K562 (cell line): ENCODE data around the gene PDE8A. TPM values are rescaled to one million over a fixed set of nuclear protein-coding genes. Genes with fewer than 3 reads are reported as not detected.

Experiments
- ATF1 ChIP-seq, 2 experiments: fragments of 450-650 bp in 1 of 2; IDR thresholded peaks; 2 replicates each; pipeline ENCODE4 v1.6.1; 2016; ENCODE audit warnings: missing compliant biosample characterization in 1 of 2, missing genetic modification characterization in 1 of 2
- CBFA2T3 ChIP-seq: fragments of 450-650 bp; IDR thresholded peaks from 2 replicates; pipeline ENCODE4 v1.6.1; 2017
- CSDE1 ChIP-seq, 2 experiments: fragments of 450-650 bp; IDR thresholded peaks; 2 replicates each; pipeline ENCODE4 v1.6.1; 2016; ENCODE audit warnings: mild to moderate bottlenecking in 1 of 2
- FOXJ2 ChIP-seq: fragments of 200-800 bp; sonication (Bioruptor generic); IDR thresholded peaks from 2 replicates; pipeline ENCODE4 v1.6.1; 2016; ENCODE audit warnings: missing genetic modification characterization, missing compliant biosample characterization
- KDM1A ChIP-seq, 2 experiments: fragments of 450-650 bp; IDR thresholded peaks; 2 replicates each; pipeline ENCODE4 v1.6.1; 2016; ENCODE audit warnings: mild to moderate bottlenecking in 2 of 2
- KHSRP ChIP-seq: fragments of 450-650 bp; IDR thresholded peaks from 2 replicates; pipeline ENCODE4 v1.6.1; 2017
- NCOA6 ChIP-seq: fragments of 450-650 bp; IDR thresholded peaks from 2 replicates; pipeline ENCODE4 v1.6.1; 2017; ENCODE audit warnings: mild to moderate bottlenecking
- NR2F6 ChIP-seq: fragments of 450-650 bp; formaldehyde crosslinking; IDR thresholded peaks from 2 replicates; pipeline ENCODE4 v1.4.0; 2020; ENCODE audit warnings: mild to moderate bottlenecking
- PML ChIP-seq: IDR thresholded peaks from 2 replicates; pipeline ENCODE4 v1.6.1; 2012; ENCODE audit warnings: low read length, inconsistent platforms
- SNIP1 ChIP-seq: fragments of 450-650 bp; IDR thresholded peaks from 2 replicates; pipeline ENCODE4 v1.7.1; 2017; ENCODE audit warnings: low read depth, mild to moderate bottlenecking
- TAF1 ChIP-seq: IDR thresholded peaks from 2 replicates; pipeline ENCODE4 v1.6.1; 2011; ENCODE audit warnings: mild to moderate bottlenecking, low read length, moderate library complexity; ENCODE audit not compliant: insufficient read depth, control insufficient read depth, severe bottlenecking; ENCODE audit errors: extremely low read depth
- ZNF165 ChIP-seq: fragments of 250-450 bp; sonication (Bioruptor Pico); IDR thresholded peaks from 2 replicates; pipeline ENCODE4 v1.4.0; 2020; ENCODE audit warnings: borderline replicate concordance
- ZNF75A ChIP-seq: fragments of 450-650 bp; formaldehyde crosslinking; IDR thresholded peaks from 2 replicates; pipeline ENCODE4 v1.4.0; 2020; ENCODE audit warnings: mild to moderate bottlenecking
- polyA plus RNA-seq, 8 experiments: library from polyadenylated mRNA; depleted of rRNA in 4 of 8; stranded (reverse) in 5 of 8; unstranded in 3 of 8; fragments of >200 nt; fragmentation: Nextera tagmentation in 2 of 8; fragmentation: Illumina TruSeq in 1 of 8; extraction: Ambion mirVana in 2 of 8; extraction: Trizol in 1 of 8; gene quantifications; 2 replicates each; pipeline versions ENCODE4 v1.2.1 to v1.2.3, GENCODE V29; 2011 to 2014; ENCODE audit warnings: inconsistent platforms in 1 of 8, missing spikeins in 1 of 8
- total RNA-seq, 7 experiments: library from RNA; depleted of rRNA in 6 of 7; stranded (reverse); fragments of >200 nt in 6 of 7; fragmentation: Illumina TruSeq in 2 of 7; extraction: Trizol in 2 of 7; gene quantifications; 2 replicates each; pipeline versions ENCODE4 v1.2.1 to v1.2.3, GENCODE V29; 2011 to 2021; ENCODE audit warnings: low replicate concordance in 1 of 7
- TF ChIP-seq, protein P1 (sequence below): fragments of 450-650 bp; IDR thresholded peaks from 2 replicates; pipeline ENCODE4 v1.6.1; 2016; ENCODE audit warnings: mild to moderate bottlenecking, moderate library complexity
- TF ChIP-seq, protein P2 (sequence below): sonication (generic); formaldehyde crosslinking; IDR thresholded peaks from 2 replicates; pipeline ENCODE4 v1.9.0; 2022; ENCODE audit warnings: mild to moderate bottlenecking, missing genetic modification reagents

The PDE8A gene
- total and polyA plus RNA-seq, 9 of the 15 experiments (the other 6 are each of a cell fraction or from before 2014, with no cell fraction given) = 5.9 to 40.3 (median 19.8) TPM

DNA sequence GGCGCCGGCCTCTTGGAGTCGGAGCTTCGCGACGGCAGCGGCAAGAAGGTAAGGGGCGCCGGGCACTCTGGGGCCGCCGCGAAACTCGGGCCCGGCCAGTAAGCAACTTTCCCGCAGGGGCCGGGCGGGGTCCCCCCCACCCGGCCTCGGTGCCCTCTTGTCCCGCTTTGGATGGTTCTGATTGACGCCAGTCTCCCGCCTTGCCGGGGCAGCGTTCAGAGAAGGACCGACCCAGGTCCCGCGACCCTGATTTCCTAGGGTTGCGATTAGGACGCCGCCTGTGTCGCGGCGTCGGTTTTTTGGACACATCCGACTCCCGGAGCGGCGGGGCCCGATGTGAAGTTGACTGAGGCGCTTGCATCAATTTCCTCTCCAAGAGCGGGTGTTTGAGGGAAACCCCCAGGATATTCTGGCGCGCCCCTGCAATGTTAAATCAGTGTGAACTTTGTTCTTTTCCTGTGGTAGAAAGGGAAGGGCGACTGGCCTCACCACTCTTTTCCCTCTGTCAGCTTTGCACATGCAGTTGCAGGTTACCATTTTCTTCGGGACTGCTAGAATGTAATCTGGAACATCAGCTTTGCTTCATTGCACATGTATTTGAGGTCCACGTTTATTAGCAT is 755 bp downstream of the PDE8A start (continued):
- TF ChIP-seq NR2F6 (CRISPR knock-in tag) (no peak), FOXJ2 (tag) (no peak), SNIP1 (no peak), KHSRP (no peak), CSDE1 (IDR thresholded peaks at IDR 0.05) (0 out of 4 replicates have a peak, but pooled peaks of 1 of the 2 experiments have one; percentile 28), ZNF165 (CRISPR knock-in tag) (no peak), KDM1A (IDR thresholded peaks at IDR 0.05) (peak; percentile 49 to 61; a peak in 1 of 4 replicates), ATF1 (CRISPR knock-in tag; IDR thresholded peaks at IDR 0.05) (no peak), ATF1 (tag; IDR thresholded peaks at IDR 0.05) (no peak), ZNF75A (no peak), TAF1 (peak; percentile 2), CBFA2T3 (no peak), NCOA6 (peak; percentile 81), PML (no peak)
- TF ChIP-seq, protein P1, sequence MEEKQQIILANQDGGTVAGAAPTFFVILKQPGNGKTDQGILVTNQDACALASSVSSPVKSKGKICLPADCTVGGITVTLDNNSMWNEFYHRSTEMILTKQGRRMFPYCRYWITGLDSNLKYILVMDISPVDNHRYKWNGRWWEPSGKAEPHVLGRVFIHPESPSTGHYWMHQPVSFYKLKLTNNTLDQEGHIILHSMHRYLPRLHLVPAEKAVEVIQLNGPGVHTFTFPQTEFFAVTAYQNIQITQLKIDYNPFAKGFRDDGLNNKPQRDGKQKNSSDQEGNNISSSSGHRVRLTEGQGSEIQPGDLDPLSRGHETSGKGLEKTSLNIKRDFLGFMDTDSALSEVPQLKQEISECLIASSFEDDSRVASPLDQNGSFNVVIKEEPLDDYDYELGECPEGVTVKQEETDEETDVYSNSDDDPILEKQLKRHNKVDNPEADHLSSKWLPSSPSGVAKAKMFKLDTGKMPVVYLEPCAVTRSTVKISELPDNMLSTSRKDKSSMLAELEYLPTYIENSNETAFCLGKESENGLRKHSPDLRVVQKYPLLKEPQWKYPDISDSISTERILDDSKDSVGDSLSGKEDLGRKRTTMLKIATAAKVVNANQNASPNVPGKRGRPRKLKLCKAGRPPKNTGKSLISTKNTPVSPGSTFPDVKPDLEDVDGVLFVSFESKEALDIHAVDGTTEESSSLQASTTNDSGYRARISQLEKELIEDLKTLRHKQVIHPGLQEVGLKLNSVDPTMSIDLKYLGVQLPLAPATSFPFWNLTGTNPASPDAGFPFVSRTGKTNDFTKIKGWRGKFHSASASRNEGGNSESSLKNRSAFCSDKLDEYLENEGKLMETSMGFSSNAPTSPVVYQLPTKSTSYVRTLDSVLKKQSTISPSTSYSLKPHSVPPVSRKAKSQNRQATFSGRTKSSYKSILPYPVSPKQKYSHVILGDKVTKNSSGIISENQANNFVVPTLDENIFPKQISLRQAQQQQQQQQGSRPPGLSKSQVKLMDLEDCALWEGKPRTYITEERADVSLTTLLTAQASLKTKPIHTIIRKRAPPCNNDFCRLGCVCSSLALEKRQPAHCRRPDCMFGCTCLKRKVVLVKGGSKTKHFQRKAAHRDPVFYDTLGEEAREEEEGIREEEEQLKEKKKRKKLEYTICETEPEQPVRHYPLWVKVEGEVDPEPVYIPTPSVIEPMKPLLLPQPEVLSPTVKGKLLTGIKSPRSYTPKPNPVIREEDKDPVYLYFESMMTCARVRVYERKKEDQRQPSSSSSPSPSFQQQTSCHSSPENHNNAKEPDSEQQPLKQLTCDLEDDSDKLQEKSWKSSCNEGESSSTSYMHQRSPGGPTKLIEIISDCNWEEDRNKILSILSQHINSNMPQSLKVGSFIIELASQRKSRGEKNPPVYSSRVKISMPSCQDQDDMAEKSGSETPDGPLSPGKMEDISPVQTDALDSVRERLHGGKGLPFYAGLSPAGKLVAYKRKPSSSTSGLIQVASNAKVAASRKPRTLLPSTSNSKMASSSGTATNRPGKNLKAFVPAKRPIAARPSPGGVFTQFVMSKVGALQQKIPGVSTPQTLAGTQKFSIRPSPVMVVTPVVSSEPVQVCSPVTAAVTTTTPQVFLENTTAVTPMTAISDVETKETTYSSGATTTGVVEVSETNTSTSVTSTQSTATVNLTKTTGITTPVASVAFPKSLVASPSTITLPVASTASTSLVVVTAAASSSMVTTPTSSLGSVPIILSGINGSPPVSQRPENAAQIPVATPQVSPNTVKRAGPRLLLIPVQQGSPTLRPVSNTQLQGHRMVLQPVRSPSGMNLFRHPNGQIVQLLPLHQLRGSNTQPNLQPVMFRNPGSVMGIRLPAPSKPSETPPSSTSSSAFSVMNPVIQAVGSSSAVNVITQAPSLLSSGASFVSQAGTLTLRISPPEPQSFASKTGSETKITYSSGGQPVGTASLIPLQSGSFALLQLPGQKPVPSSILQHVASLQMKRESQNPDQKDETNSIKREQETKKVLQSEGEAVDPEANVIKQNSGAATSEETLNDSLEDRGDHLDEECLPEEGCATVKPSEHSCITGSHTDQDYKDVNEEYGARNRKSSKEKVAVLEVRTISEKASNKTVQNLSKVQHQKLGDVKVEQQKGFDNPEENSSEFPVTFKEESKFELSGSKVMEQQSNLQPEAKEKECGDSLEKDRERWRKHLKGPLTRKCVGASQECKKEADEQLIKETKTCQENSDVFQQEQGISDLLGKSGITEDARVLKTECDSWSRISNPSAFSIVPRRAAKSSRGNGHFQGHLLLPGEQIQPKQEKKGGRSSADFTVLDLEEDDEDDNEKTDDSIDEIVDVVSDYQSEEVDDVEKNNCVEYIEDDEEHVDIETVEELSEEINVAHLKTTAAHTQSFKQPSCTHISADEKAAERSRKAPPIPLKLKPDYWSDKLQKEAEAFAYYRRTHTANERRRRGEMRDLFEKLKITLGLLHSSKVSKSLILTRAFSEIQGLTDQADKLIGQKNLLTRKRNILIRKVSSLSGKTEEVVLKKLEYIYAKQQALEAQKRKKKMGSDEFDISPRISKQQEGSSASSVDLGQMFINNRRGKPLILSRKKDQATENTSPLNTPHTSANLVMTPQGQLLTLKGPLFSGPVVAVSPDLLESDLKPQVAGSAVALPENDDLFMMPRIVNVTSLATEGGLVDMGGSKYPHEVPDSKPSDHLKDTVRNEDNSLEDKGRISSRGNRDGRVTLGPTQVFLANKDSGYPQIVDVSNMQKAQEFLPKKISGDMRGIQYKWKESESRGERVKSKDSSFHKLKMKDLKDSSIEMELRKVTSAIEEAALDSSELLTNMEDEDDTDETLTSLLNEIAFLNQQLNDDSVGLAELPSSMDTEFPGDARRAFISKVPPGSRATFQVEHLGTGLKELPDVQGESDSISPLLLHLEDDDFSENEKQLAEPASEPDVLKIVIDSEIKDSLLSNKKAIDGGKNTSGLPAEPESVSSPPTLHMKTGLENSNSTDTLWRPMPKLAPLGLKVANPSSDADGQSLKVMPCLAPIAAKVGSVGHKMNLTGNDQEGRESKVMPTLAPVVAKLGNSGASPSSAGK = peak; percentile 46; the same call in 1 of the 2 replicates
- TF ChIP-seq, protein P2, sequence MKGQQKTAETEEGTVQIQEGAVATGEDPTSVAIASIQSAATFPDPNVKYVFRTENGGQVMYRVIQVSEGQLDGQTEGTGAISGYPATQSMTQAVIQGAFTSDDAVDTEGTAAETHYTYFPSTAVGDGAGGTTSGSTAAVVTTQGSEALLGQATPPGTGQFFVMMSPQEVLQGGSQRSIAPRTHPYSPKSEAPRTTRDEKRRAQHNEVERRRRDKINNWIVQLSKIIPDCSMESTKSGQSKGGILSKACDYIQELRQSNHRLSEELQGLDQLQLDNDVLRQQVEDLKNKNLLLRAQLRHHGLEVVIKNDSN (CRISPR knock-in tag) = no peak
